Calu3 (cell line): Measurements from ENCODE around the gene CRIP1. TPM values are rescaled to one million over a fixed set of nuclear protein-coding genes. Genes with fewer than 3 reads are reported as not detected.
A peak's percentile ranks its signal among the peaks of the same experiment; 100 is the strongest.

Experiments
- BruUV-seq: library from RNA; stranded (reverse); fragments of 400-500 nt; replicated peaks from 2 replicates; lab custom pipeline; 2021; lab: Mats Ljungman, UMichigan
- CTCF ChIA-PET: fragments of 300-600 bp; sonication (Branson Sonifier 250); formaldehyde crosslinking; loops from one replicate; lab custom pipeline; 2022; ENCODE audit warnings: antibody characterized with exemption; lab: Charles Lee
- DNase-seq: peaks from one replicate; pipeline ENCODE4 v3.0.0; 2022
- H3K27ac Mint-ChIP-seq: one replicate; pipeline ENCODE4 v1.8.0; 2022; ENCODE audit warnings: mixed read lengths; ENCODE audit not compliant: unreplicated experiment
- H3K27me3 Mint-ChIP-seq: one replicate; pipeline ENCODE4 v1.8.0; 2022; ENCODE audit warnings: mixed read lengths; ENCODE audit not compliant: unreplicated experiment
- H3K36me3 Mint-ChIP-seq: one replicate; pipeline ENCODE4 v1.8.0; 2022; ENCODE audit warnings: mild to moderate bottlenecking, moderate library complexity, mixed read lengths; ENCODE audit not compliant: insufficient read depth, unreplicated experiment
- H3K4me1 Mint-ChIP-seq: one replicate; pipeline ENCODE4 v1.8.0; 2022; ENCODE audit warnings: mild to moderate bottlenecking, low read depth, mixed read lengths; ENCODE audit not compliant: unreplicated experiment
- H3K4me3 Mint-ChIP-seq: one replicate; pipeline ENCODE4 v1.8.0; 2022; ENCODE audit warnings: mild to moderate bottlenecking, low read depth, moderate library complexity, mixed read lengths; ENCODE audit not compliant: unreplicated experiment
- H3K9me3 Mint-ChIP-seq: one replicate; pipeline ENCODE4 v1.8.0; 2022; ENCODE audit warnings: low read depth, mixed read lengths; ENCODE audit not compliant: unreplicated experiment
- intact Hi-C: fragments of 100-400 bp; cut with micrococcal nuclease; formaldehyde crosslinking; loops from one replicate; pipeline ENCODE4 v1.10.0; 2022; ENCODE audit not compliant: unreplicated experiment
- total RNA-seq: library from RNA; stranded (reverse); gene quantifications from 2 replicates; pipeline ENCODE4 v1.2.3, GENCODE V29; 2022
- TF ChIP-seq, protein P1 (sequence below): fragments of 200-600 bp; IDR thresholded peaks from one replicate; pipeline ENCODE4 v1.8.0; 2022; ENCODE audit warnings: antibody characterized with exemption; ENCODE audit not compliant: unreplicated experiment

Gene CRIP1
- total RNA-seq, 1 experiment from 2014 or later, result 7.1 TPM

GRCh38 chr14:105461903-105462302 lies 24.8 kb upstream of the CRIP1 start:
- H3K9me3 Mint-ChIP-seq, result no peaks in the 10 kb centered on the region
- no peaks in the 10 kb centered on the region for H3K27me3 Mint-ChIP-seq
- H3K27ac Mint-ChIP-seq, result peak overlapping the region; percentile 25
- no peak for DNase-seq
- BruUV-seq, result no TSS peak
- TF ChIP-seq, protein P1, sequence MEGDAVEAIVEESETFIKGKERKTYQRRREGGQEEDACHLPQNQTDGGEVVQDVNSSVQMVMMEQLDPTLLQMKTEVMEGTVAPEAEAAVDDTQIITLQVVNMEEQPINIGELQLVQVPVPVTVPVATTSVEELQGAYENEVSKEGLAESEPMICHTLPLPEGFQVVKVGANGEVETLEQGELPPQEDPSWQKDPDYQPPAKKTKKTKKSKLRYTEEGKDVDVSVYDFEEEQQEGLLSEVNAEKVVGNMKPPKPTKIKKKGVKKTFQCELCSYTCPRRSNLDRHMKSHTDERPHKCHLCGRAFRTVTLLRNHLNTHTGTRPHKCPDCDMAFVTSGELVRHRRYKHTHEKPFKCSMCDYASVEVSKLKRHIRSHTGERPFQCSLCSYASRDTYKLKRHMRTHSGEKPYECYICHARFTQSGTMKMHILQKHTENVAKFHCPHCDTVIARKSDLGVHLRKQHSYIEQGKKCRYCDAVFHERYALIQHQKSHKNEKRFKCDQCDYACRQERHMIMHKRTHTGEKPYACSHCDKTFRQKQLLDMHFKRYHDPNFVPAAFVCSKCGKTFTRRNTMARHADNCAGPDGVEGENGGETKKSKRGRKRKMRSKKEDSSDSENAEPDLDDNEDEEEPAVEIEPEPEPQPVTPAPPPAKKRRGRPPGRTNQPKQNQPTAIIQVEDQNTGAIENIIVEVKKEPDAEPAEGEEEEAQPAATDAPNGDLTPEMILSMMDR, result no peak
- peaks cover 20% of the 10 kb centered on the region for H3K36me3 Mint-ChIP-seq
- intact Hi-C loops, result no loop called here
- CTCF ChIA-PET, result no interaction called here
- no peaks in the 10 kb centered on the region for H3K4me1 Mint-ChIP-seq
- no peak overlapping the region for H3K4me3 Mint-ChIP-seq

DNA sequence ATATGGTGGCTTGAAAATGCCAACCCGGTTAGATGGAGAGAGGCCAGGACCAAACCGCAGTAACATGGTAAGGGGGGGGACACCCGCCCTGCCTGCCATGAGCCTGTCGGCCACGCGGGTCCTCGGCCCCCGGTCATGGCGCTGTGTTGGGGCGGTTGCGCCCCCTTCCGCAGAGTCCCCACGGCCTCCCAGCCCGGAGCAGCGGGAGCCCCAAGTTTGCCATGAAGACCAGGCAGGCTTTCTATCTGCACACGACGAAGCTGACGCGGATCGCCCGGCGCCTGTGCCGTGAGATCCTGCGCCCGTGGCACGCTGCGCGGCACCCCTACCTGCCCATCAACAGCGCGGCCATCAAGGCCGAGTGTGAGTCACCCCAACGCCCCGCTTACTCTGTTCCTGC lies 22.2 kb upstream of the CRIP1 start:
- H3K36me3 Mint-ChIP-seq, result peaks cover 23% of the 10 kb centered on the region
- H3K4me1 Mint-ChIP-seq, result no peaks in the 10 kb centered on the region
- no peaks in the 10 kb centered on the region for H3K27me3 Mint-ChIP-seq
- no peaks in the 10 kb centered on the region for H3K9me3 Mint-ChIP-seq
- DNase-seq, result no peak
- no peak overlapping the region for H3K4me3 Mint-ChIP-seq
- TF ChIP-seq, protein P1, result no peak
- intact Hi-C loops, result no loop called here
- no peak overlapping the region for H3K27ac Mint-ChIP-seq
- CTCF ChIA-PET, result no interaction called here
- BruUV-seq, result no TSS peak

- peaks cover 32% of the 10 kb centered on the region for H3K36me3 Mint-ChIP-seq
- CTCF ChIA-PET, result no interaction called here
- no peaks in the 10 kb centered on the region for H3K4me1 Mint-ChIP-seq
- TF ChIP-seq, protein P1, result no peak
- intact Hi-C loops, result no loop called here
- H3K9me3 Mint-ChIP-seq, result no peaks in the 10 kb centered on the region
- no TSS peak for BruUV-seq
- H3K4me3 Mint-ChIP-seq, result no peak overlapping the region
- no peak overlapping the region for H3K27ac Mint-ChIP-seq
- H3K27me3 Mint-ChIP-seq, result no peaks in the 10 kb centered on the region
- DNase-seq, result no peak
Measured at GRCh38 chr14:105465209-105466031, 21.3 kb upstream of the CRIP1 start.

DNA sequence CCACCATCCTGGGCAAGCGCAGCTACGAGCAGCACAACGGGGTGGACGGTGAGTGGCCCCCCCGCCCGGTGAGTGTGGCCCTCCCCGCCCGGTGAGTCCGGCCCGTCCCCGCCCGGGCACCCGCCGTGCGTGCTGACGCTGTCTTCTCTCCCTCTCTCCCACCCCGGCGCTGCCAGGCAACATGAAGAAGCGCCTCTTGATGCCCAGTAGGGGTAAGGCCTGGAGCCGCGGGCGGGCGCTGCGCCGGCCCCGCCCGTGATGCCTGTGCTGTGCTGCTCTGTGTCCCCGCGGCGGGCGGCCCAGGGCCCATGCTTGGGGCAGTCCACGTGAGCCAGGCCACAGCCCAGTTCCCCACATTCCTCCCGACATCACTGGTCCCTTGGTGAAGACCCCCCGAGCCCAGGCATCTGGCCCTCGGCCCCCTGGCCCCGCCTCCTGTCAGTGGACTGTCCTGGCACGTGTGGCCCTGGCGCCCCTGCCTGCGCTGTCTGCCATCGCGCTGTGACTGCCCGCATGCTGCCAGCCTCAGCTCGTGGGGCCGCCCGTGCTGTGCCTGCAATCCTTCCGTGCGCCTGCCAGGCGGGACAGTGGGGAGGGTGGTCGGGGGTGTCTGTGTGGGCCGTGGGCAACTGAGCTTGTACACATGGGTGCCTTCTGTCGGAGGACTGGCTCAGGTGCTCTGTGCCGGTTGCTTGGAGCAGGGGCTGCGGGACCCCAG lies 20.0 kb upstream of the CRIP1 start:
- TF ChIP-seq, protein P1, result no peak
- intact Hi-C loops, result no loop called here
- H3K9me3 Mint-ChIP-seq, result no peaks in the 10 kb centered on the region
- H3K27ac Mint-ChIP-seq, result no peak overlapping the region
- no peaks in the 10 kb centered on the region for H3K4me1 Mint-ChIP-seq
- CTCF ChIA-PET, result interaction anchor here (0.5 kb wide), 1 partner anchor 64 kb away, joined by 3 read pairs; no protein-coding TSS in a partner anchor
- H3K4me3 Mint-ChIP-seq, result no peak overlapping the region
- no peak for DNase-seq
- H3K36me3 Mint-ChIP-seq, result peaks cover 31% of the 10 kb centered on the region
- no peaks in the 10 kb centered on the region for H3K27me3 Mint-ChIP-seq
- no TSS peak for BruUV-seq
